Suppressor macrophage treated with lipopolysaccharide for 4 hours (primary cell): ENCODE data around the gene PRR15L.
"Not testable (repeated sequence)": the region's sequence is repeated elsewhere in the genome, so short reads cannot be mapped to it uniquely, and the experiment has no call there.

Source experiments
- DNase-seq: peaks from one replicate; pipeline ENCODE4 v3.0.0-alpha.2; 2020

The PRR15L gene

DNA sequence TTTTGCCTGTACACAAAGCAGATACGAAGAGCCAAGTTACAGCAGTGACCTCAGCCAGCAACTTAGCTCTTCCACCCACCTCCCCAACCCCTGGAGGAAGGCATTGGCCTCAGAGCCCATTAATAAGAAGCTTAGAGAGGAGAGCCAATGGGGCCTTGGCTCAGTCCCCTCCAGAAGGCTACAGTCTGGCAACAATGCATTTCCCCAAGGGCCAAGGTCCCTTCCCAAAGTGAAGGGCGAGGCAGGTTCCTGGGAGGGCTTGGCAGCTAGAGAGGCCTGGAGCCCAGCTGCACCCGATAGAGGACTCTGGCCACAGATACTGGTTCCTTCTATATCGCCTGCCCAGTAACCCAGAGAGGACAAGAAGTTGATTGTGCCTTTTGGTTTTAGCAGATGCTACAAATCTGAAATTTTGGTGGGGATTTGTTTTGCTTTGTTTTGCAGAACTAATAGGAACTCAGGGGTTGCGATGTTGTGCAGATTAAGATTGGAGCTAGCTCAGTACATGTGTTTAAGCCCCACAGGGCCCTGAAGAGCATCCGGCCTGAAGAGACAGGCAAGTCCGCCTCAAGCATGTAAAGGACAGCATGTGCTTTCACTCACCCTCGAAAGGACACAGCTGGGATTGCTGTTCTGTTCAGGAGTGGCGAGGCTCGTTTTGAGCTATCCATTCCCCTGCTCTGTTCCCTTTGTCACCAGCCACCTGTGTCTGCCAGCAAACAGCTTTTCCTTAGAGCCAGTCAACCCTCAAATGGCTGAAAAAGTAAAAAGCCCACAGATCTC is 28.3 kb downstream of the PRR15L start:
- DNase-seq = no peak

GRCh38 chr17:47928415-47928814 is 29.3 kb downstream of the PRR15L start:
- DNase-seq = no peak

DNA sequence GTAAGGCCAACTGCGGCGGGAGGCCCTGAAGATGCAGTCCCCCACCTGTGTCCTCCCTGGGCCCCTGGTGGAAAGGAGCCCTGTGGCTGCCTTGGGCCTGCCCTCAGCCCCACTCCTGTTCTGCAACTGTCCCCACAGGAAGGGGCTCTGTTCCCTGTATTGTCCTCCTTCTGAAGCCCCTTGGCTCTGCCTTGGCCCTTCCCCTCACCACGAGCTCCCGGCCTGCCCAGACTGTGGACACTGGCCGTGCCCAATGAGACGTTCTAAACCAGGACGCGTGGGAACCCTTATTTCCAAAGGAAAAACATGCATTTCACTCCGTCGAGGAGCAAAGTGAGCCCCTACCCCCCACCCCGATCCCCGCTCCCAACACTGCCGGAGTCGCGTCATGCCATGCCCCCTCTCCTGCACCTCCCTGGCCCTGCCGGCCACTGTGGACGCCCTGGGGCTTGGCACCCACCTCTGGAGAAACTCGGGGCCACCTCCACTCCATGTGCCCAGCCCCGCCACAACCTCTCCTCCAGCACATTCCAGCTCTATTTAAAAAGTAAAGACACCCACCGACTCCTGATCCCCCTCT is 29.8 kb downstream of the PRR15L start:
- no peak for DNase-seq

- no peak for DNase-seq
Measured at GRCh38 chr17:47925678-47925988, 32.0 kb downstream of the PRR15L start.

DNA sequence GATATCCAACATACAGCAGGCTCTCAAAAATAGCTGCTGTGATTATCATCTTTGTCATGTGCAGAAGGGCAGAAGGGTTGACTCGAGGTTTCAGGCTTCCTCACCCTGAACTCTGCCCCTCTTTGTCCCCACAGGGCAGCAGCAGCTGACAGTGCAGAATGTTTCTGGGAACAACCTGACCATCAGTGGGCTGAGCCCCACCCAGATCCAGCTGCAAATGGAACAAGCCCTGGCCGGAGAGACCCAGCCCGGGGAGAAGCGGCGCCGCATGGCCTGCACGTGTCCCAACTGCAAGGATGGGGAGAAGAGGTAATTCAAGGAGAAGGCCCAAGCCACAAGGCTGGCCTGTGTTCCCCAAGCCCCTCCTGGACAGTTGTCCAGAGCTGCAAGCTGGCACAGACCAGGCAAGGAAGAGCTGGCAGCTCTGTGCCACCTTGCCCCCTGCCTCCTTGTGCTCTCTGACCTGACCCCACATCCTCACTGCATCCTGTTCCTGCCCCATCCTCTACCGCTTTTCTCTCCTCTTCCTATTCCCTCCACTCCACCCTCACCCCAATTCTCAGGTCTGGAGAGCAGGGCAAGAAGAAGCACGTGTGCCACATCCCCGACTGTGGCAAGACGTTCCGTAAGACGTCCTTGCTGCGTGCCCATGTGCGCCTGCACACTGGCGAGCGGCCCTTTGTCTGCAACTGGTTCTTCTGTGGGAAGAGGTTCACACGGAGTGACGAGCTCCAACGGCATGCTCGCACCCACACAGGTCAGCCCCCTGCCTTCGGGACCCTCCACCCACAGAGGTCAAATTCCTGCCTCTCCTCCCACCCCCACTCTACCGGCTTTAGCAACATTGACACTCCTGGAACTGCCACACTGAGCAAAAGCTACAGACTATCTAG is 32.7 kb downstream of the PRR15L start:
- DNase-seq = no peak

GRCh38 chr17:47919889-47920288 is 37.8 kb downstream of the PRR15L start:
- not testable (repeated sequence) for DNase-seq

- DNase-seq = no peak
Measured at GRCh38 chr17:47918991-47919390, 38.7 kb downstream of the PRR15L start.

DNA sequence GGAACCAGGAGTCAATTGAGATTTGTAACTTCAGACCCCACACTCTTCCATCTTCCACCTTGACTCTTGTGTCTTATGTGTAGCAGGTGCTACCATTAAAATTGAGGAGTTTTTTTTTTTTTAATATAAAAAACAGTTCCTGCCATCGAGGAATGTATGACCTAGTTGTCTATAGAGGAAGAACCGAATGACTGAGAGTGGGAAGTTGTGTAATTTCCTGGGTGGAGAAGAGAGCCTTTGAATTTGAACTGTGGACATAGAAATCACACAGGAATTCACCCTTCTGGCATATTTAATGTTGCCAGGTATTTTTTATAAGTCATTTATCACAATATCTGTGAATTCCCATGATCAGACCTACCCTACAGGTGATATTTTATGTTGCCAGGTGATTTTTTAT is 39.7 kb downstream of the PRR15L start:
- DNase-seq = peak; percentile 61

DNA sequence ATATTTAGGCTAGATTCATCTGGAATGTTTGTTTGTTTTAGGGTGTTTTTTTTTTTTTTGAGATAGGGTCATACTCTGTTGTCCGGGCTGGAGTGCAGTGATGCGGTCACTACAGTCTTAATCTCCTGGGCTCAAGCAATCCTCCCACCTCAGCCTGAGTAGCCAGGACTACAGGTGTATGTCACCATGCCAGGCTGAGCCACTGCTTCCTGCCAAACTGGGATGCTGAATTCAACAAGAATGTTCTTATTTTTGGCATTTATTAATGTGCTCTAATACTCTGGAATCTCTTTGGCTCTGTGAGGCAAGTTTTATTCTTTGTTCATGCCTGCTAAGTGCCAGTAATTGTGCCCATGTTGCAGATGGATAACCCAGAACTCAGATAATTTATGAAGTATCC is 40.1 kb downstream of the PRR15L start:
- no peak for DNase-seq

DNA sequence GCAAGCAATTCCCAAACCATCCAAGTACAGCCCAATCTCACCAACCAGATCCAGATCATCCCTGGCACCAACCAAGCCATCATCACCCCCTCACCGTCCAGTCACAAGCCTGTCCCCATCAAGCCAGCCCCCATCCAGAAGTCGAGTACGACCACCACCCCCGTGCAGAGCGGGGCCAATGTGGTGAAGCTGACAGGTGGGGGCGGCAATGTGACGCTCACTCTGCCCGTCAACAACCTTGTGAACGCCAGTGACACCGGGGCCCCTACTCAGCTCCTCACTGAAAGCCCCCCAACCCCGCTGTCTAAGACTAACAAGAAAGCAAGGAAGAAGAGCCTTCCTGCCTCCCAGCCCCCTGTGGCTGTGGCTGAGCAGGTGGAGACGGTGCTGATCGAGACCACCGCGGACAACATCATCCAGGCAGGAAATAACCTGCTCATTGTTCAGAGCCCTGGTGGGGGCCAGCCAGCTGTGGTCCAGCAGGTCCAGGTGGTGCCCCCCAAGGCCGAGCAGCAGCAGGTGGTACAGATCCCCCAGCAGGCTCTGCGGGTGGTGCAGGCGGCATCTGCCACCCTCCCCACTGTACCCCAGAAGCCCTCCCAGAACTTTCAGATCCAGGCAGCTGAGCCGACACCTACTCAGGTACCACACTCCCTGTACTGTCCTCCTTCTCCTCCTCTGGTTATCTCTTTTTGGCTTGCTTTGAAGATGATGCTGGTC is 41.0 kb downstream of the PRR15L start:
- no peak for DNase-seq

- no peak for DNase-seq
Measured at GRCh38 chr17:47915776-47916398, 41.8 kb downstream of the PRR15L start.

- DNase-seq = no peak
Measured at GRCh38 chr17:47914306-47914948, 43.3 kb downstream of the PRR15L start.

- no peak for DNase-seq
Measured at GRCh38 chr17:47913050-47913449, 44.6 kb downstream of the PRR15L start.

DNA sequence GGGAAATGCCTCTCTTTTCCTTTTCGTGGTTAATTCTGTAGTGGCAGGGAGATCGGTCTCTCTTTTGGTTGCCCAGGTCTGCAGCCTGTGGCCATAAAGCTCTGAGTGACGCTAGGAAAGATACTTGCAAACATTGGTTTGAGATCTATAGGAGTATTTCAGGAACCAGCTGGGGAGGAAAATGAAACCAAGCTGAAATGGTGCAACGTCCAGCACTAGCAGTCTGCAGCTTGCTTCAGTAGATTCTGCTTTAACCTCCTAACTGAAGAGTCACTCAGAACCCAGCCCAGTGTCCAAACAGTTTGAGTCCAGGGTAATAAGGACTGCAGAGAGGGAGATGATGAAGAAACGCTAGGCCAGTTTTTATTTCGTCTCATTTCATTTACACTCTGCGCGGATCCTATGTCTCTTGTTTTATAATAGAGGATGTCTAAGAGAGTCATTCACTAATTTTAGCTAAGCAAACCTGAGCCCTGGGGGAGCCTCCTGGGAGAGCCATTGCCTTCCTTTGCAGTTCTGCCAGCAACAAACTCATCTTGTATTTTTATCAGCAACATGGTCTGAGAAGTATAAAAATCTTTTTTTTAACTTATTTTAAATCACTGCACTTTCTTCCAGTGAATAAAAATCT is 49.6 kb downstream of the PRR15L start:
- peak; percentile 80 for DNase-seq

DNA sequence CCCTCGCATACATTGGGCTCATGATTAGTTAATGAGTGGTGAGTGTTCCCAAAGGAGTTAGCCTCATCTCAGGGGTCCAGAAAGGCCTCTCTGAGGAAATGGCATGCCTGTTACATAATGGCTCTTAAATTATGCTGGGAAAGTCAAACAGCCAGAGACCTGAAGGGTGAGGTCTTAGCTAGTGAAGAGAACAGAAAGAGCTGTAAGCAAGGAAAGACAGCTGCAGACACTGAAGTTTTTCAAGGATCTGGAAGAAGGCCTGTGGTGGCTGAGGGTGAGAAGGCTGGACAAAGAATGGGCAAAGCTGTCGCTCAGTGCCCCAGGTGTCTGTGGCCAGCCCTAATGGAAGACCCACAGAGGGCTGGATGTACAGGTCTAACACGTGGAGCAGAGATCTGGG is 51.2 kb downstream of the PRR15L start:
- no peak for DNase-seq

DNA sequence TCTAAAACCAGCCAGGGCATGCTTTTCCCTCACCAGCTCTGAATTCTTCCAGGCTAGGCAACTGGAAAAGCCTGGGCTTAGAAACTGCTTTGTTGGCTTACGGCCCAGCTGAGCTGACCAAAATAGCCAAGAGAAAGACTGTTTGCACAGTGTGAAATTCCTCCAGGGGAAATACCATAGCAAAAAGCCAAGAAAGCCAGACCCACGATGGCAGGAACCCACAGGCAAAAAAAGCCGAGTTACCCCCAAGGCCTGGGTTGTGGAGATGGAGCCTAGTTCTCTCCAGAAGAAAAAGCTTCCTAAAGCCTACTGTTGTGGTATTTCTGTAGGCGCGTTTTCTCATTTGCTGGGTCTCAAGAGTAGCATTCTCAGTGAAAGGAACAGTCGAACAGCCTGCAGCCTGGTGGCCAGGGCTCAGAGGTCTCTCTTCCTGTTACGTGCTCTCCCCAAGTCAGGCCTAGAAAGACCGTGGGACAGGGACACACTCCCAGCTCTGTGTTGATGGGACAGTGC is 52.4 kb downstream of the PRR15L start:
- no peak for DNase-seq

- DNase-seq = no peak
Measured at GRCh38 chr17:47902039-47902744, 55.5 kb downstream of the PRR15L start.
